NCI-H2029 treated with DMSO at 0.1 percent for 48 hours (cell line): Measurements from ENCODE around the gene EZH1.
"Not testable (repeated sequence)": the region's sequence is repeated elsewhere in the genome, so short reads cannot be mapped to it uniquely, and the experiment has no call there.

Experiments used
- DNase-seq: peaks from one replicate; lab custom pipeline; 2025; lab: John Stamatoyannopoulos, UW

Gene EZH1

DNA sequence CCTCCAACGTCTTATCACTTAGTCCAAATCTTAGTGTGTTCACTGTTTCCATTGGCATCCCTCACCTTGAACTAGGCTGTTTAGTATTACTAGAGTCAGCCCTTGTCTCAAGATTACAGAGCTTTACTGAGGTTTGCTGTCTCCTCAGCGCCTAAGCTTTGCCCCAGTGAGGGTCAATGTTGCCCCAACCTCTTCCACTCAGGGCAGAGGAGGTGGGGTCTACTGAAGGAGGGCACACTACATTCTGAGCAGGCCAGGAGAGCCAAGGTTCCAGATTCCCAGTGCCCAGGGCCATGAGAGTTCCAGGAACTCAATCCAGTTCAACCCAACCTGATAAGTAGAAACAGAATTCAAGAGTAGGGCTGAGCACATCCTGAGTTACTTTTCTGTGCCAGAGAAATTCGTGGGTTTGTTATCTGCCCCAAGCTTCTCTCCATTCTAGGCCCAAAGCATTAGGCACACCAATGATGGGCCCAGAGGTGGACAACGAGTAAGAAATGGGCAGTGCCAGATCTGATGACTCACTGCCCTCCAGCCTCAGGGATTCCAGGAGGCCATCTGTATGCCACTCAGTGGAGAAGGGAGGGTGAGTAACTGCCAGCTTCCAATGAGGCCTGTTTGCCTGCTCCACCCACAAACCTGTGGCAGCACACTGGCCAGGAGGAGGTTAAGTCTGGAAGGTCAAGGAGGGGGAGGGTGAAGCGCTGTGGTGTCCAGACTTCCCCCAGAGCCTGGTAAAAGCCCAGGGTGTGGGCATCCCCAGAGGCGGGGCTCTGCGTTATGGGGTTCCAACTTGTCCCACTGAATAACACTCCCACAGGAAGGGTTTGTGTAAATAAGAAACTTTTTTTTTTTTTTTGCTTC lies 77.5 kb downstream of the EZH1 start:
- DNase-seq: no peak

DNA sequence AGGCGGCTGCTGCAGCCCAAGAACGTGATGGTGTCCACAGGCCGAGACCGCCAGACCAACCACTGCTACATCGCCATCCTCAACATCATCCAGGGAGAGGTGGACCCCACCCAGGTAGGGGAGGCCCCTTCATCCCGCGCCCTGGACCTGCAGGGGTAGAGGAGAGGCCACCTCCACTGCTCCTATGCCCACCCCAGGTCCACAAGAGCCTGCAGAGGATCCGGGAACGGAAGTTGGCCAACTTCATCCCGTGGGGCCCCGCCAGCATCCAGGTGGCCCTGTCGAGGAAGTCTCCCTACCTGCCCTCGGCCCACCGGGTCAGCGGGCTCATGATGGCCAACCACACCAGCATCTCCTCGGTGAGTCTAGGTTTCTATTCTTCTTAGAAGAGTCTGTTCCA lies 78.7 kb downstream of the EZH1 start:
- DNase-seq: not testable (repeated sequence)

DNA sequence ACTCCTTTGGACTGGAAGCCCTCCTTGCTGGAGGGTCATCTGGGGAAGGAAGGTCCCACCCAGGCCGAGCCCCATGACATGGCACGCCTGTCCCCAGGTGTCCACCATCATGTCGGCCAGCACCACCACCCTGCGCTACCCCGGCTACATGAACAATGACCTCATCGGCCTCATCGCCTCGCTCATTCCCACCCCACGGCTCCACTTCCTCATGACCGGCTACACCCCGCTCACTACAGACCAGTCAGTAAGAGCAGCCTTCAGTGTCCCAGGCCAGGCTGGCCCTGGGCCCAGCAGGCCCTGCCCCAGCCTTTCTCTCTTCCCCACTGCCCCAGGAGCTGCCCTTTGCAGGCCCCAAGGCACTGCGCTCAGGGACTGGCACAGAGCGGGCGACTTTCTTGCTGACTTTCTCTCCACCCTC lies 79.2 kb downstream of the EZH1 start:
- no peak for DNase-seq

DNA sequence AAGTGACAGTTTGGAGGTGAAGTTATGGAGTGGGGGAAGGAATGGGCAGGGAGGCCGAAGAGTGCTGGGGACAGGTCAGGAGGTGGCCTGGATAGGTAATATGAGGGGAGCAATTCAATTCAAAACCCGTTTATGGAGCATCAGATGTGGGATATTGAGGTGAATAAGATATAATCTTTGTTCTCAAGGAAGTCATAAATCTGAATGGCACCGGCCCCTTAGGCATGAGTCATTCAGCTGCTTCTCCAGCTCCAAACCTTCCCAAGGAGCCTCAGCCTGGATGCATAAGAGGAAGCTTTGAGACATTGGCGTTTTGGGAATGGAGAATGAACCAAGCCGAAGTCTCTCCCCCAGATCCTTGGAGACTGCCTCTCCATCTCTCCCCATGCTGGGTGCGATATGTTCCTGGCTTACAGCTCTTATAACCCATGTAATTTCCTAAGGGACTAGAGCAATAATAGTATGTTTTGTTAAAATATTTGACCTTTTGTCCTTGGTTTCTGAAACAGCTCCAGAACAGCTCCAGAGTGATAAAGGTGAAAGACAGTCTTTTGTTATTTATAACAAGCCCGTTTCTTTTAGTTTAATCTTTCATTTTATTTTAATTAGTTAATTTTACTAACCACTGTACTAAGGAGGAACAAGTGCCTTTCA lies 84.0 kb downstream of the EZH1 start:
- no peak for DNase-seq

DNA sequence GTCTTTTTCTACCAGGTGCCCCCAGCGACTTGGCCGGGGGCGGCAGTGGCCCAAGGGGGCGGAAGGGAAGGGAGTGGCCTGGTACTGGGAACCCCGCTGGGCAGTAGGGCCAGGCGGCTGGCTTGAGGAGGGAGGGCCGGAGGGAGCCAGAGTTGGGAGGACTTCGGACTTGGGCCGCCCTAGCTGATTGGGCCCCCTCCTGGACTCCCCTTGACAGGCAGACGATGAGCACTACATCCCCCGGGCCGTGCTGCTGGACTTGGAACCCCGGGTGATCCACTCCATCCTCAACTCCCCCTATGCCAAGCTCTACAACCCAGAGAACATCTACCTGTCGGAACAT lies 84.9 kb downstream of the EZH1 start:
- not testable (repeated sequence) for DNase-seq

DNA sequence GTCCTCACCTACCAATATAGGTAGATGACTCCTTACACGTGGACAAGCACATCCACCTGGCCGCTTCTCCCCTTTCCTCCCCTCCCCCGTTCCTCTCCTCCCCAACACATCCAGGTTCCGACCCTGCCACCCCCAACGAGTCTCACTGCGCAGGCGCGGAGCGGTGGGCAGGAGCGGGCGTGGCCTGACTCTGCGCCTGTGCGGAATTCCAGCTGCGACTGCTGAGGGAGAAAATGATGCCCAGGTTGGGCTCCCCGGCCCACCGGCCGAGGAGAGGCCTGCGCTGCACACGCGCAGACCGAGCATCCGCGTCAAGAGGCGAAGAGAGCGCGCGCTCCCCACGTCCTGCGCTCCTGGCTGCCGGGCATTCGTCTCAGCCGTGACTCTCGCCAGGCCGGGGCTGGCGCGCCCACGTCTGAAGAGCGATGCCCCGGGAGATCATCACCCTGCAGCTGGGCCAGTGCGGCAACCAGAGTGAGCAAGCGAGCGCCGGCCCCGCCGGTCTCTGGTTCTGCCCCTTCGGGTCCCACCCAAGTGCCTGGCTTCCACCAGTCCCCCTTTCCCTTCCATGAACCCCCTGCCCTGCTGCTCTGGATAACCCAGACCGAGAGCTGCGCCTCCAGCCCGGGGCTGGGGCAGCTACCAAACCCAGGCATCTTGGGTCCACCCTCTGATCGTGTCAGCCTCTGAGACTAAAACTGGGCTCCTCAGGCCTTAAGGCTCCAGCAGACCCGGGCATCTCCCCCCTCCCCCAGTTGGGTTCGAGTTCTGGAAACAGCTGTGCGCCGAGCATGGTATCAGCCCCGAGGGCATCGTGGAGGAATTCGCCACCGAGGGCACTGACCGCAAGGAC lies 85.5 kb downstream of the EZH1 start, which contains the start of gene TUBG2:
TUBG2 (plus strand) TSS at position 206 of the 853 bp plus-strand sequence; CDS start at position 426, 220 bp downstream.
- peak; percentile 69 for DNase-seq

DNA sequence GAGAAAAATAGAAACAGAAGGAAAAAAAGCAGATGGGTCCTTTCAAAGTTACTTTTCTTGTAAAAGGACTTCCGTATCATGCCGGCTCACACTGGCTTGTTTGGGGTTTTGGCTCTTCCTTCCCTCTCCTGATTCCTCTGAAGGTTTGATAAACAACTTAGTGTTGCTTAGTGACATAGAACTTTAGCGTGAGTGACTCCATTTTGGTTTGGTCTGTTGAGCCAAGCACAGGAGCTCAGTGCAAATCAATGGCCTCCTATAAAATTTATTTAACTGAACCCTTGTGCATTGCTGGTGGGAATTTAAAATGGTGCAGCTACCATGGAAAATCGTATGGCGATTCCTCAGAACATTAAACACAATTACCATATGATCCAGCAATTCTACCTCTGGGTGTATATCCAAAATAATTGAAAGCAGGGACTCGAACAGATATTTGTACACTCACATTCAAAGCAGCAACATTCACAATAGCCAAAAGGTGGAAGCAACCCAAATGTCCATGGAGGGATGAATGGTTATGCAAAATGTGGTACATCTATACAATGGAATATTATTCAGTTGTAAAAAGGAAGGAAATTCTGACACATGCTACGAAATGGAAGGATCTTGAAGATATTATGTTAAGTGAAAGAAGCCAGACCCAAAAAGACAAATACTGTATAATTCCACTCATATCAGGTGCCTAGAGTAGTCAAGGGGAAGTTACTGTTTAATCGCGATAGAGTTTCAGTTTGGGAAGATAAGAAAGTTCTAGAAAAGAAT lies 86.8 kb downstream of the EZH1 start:
- DNase-seq: no peak

DNA sequence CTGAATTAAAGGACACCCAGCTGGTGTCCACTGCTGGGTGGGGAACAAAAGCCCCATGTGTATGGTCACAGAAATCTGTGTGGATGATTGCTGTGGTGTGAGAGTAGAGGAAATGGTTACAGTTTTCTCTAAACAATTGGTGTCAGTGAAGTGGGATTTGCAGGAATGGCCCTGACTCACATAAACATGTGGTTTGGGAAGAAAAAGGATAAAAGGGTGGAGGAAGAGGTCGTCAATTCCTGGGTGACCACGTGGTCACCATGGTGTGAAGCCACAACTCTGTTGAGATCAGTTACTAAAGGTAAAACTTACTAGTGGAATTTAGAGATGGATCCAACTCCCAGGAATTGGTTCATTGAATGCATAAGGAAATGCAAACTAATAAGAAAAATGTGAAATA lies 89.3 kb downstream of the EZH1 start:
- no peak for DNase-seq

DNA sequence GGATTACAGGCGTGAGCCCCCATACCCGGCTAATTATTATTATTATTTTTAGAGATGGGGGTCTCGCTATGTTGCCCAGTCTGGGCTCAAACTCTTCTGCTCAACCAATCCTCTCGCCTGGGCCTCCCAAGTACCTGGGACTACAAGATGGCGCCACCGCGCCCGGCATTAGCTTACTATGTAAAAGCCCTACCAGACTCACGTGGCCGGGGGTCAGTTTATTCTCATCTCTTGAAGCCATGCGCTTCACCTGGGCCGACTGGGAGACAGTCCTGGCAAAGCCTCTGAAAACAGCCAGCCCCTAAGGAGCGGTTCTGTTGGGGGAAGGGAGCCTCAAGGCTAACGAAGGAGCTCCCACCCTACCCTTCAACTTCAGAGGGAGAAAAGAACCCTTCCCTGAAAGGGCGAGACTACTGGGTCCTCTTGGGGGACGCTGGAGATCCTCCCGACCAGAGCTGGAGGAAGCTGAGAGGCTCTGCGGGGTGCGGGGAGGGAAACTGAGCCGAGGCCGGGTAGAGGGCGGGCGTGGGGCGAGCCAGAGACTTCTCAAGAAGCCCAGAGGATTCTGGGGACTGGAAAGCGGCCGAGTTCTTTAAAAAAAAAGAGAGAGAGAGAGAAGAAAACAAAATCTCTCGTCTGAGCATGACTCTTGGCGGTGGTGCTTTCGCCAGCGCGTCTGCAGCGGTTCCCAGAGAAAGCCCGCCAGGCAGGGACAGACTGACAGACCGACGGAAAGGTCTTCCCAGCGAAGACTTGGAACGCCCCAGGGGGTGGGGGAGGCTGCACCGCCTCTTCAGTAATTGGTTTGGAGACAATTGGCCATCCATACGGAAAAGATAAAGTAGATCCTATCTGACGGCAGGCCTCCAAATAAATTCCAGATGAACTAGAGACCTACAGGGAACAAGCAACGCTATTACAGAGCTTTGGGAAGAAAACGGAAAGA lies 91.4 kb downstream of the EZH1 start:
- no peak for DNase-seq

DNA sequence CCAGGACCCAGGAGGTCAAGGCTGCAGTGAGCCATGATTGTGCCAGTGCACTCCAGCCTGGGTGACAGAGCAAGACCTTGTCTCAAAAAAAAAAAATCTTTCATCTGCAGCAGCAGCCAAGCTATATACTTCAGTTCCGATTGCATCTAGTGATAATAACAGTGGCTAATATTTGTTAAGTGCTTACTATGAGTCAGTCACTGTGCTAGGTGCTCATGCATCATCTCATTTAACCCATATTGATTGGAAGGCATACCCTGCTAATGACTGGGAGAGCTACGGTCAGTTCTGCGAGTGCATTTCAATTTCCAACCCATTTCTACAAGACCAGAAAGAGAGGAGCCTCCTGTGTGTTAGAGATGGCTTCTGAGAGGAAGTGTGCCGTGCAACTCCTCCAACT lies 93.4 kb downstream of the EZH1 start:
- DNase-seq: no peak
